ENCODE results near the gene SAAL1. TPM values are rescaled to one million over a fixed set of nuclear protein-coding genes. Genes with fewer than 3 reads are reported as not detected.

Gene SAAL1
- total RNA-seq, 1 donor from 2014 or later = 39.7 TPM

GRCh38 chr11:18063862-18064434 lies 41.9 kb downstream of the SAAL1 start:
- POLR2A ChIA-PET = no interaction called here
- Mint-ChIP-seq H3K27me3 (no peaks in the 10 kb centered on the region), H3K9me3 (no peaks in the 10 kb centered on the region), H3K4me3 (no peak overlapping the region), H3K27ac (no peak overlapping the region), H3K36me3 (ENCODE audit: low read depth) (peaks cover 2% of the 10 kb centered on the region), H3K4me1 (no peaks in the 10 kb centered on the region)
- ATAC-seq (ENCODE audit: low read depth) = no peak
- DNase-seq = no peak
- no peak for TF ChIP-seq CTCF (IDR thresholded peaks at IDR 0.05)
- CTCF ChIA-PET = no interaction called here
- intact Hi-C loops (cut with micrococcal nuclease) = no loop called here

GRCh38 chr11:18063125-18063524 lies 42.8 kb downstream of the SAAL1 start:
- no peaks in the 10 kb centered on the region for H3K4me1 Mint-ChIP-seq
- H3K27ac Mint-ChIP-seq = no peak overlapping the region
- ATAC-seq (ENCODE audit: low read depth) (no peak), DNase-seq (no peak)
- ChIA-PET POLR2A (interaction anchor here (0.6 kb wide), 1 partner anchor 338 kb away, joined by 3 read pairs; no protein-coding TSS in a partner anchor), CTCF (no interaction called here)
- H3K4me3 Mint-ChIP-seq = no peak overlapping the region
- no peaks in the 10 kb centered on the region for H3K27me3 Mint-ChIP-seq
- TF ChIP-seq CTCF (IDR thresholded peaks at IDR 0.05) = no peak
- intact Hi-C loops (cut with micrococcal nuclease) = no loop called here
- no peaks in the 10 kb centered on the region for H3K9me3 Mint-ChIP-seq
- H3K36me3 Mint-ChIP-seq (ENCODE audit: low read depth) = peaks cover 2% of the 10 kb centered on the region

GRCh38 chr11:18061351-18061750 lies 44.5 kb downstream of the SAAL1 start:
- intact Hi-C loops (cut with micrococcal nuclease) = no loop called here
- H3K4me1 Mint-ChIP-seq = no peaks in the 10 kb centered on the region
- no peaks in the 10 kb centered on the region for H3K9me3 Mint-ChIP-seq
- TF ChIP-seq CTCF (IDR thresholded peaks at IDR 0.05) = no peak
- CTCF ChIA-PET = no interaction called here
- no peaks in the 10 kb centered on the region for H3K27me3 Mint-ChIP-seq
- DNase-seq (no peak), ATAC-seq (ENCODE audit: low read depth) (no peak)
- H3K36me3 Mint-ChIP-seq (ENCODE audit: low read depth) = peaks cover 2% of the 10 kb centered on the region
- H3K27ac Mint-ChIP-seq = no peak overlapping the region
- POLR2A ChIA-PET = no interaction called here
- no peak overlapping the region for H3K4me3 Mint-ChIP-seq

- TF ChIP-seq CTCF (IDR thresholded peaks at IDR 0.05) = no peak
- intact Hi-C loops (cut with micrococcal nuclease) = no loop called here
- Mint-ChIP-seq H3K4me3 (no peak overlapping the region), H3K36me3 (ENCODE audit: low read depth) (no peaks in the 10 kb centered on the region), H3K9me3 (no peaks in the 10 kb centered on the region), H3K4me1 (no peaks in the 10 kb centered on the region), H3K27me3 (no peaks in the 10 kb centered on the region), H3K27ac (no peak overlapping the region)
- DNase-seq = no peak
- ChIA-PET POLR2A (no interaction called here), CTCF (no interaction called here)
- no peak for ATAC-seq (ENCODE audit: low read depth)
Measured at GRCh38 chr11:18056561-18057181, 49.2 kb downstream of the SAAL1 start.

GRCh38 chr11:18054511-18055103 lies 51.3 kb downstream of the SAAL1 start:
- Mint-ChIP-seq H3K27ac (no peak overlapping the region), H3K36me3 (ENCODE audit: low read depth) (no peaks in the 10 kb centered on the region), H3K4me3 (no peak overlapping the region), H3K9me3 (no peaks in the 10 kb centered on the region), H3K27me3 (no peaks in the 10 kb centered on the region), H3K4me1 (no peaks in the 10 kb centered on the region)
- POLR2A ChIA-PET = no interaction called here
- DNase-seq (no peak), ATAC-seq (ENCODE audit: low read depth) (no peak)
- intact Hi-C loops (cut with micrococcal nuclease) = no loop called here
- CTCF ChIA-PET = no interaction called here
- no peak for TF ChIP-seq CTCF (IDR thresholded peaks at IDR 0.05)

Measured in activated B cell treated with CpG ODN at 0.5 μM for 24 hours (primary cell).